Measurements from ENCODE around the gene VWF.

DNA sequence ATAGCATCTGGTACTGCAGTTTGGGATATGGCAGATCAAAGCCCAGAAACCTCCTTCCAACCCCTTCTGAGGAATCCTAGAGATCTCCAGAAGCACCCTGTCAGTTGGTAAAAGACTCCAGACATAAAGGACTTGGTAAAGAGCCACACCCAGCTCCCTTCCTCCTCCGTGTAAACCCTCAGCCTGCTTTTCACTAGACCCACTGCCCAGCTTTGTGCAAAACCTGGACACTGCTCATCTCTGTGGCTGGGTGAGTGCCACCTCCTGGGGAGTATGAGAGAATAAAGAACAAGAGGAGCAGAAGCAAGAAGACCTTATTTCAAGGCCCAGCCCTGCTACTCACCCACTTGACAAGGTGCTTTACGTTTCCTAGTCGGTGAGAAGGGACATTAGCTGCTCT lies 212.5 kb downstream of the VWF start:
- TF ChIP-seq, protein P1, sequence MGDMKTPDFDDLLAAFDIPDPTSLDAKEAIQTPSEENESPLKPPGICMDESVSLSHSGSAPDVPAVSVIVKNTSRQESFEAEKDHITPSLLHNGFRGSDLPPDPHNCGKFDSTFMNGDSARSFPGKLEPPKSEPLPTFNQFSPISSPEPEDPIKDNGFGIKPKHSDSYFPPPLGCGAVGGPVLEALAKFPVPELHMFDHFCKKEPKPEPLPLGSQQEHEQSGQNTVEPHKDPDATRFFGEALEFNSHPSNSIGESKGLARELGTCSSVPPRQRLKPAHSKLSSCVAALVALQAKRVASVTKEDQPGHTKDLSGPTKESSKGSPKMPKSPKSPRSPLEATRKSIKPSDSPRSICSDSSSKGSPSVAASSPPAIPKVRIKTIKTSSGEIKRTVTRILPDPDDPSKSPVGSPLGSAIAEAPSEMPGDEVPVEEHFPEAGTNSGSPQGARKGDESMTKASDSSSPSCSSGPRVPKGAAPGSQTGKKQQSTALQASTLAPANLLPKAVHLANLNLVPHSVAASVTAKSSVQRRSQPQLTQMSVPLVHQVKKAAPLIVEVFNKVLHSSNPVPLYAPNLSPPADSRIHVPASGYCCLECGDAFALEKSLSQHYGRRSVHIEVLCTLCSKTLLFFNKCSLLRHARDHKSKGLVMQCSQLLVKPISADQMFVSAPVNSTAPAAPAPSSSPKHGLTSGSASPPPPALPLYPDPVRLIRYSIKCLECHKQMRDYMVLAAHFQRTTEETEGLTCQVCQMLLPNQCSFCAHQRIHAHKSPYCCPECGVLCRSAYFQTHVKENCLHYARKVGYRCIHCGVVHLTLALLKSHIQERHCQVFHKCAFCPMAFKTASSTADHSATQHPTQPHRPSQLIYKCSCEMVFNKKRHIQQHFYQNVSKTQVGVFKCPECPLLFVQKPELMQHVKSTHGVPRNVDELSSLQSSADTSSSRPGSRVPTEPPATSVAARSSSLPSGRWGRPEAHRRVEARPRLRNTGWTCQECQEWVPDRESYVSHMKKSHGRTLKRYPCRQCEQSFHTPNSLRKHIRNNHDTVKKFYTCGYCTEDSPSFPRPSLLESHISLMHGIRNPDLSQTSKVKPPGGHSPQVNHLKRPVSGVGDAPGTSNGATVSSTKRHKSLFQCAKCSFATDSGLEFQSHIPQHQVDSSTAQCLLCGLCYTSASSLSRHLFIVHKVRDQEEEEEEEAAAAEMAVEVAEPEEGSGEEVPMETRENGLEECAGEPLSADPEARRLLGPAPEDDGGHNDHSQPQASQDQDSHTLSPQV (IDR thresholded peaks at IDR 0.05) = no peak
- TF ChIP-seq, protein P2, sequence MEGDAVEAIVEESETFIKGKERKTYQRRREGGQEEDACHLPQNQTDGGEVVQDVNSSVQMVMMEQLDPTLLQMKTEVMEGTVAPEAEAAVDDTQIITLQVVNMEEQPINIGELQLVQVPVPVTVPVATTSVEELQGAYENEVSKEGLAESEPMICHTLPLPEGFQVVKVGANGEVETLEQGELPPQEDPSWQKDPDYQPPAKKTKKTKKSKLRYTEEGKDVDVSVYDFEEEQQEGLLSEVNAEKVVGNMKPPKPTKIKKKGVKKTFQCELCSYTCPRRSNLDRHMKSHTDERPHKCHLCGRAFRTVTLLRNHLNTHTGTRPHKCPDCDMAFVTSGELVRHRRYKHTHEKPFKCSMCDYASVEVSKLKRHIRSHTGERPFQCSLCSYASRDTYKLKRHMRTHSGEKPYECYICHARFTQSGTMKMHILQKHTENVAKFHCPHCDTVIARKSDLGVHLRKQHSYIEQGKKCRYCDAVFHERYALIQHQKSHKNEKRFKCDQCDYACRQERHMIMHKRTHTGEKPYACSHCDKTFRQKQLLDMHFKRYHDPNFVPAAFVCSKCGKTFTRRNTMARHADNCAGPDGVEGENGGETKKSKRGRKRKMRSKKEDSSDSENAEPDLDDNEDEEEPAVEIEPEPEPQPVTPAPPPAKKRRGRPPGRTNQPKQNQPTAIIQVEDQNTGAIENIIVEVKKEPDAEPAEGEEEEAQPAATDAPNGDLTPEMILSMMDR (IDR thresholded peaks at IDR 0.05 in 2 of 3, conservative IDR thresholded peaks at IDR 0.05 in 1 of 3; ENCODE audit: control insufficient read depth in 2 of 3, extremely low read depth in 1 of 3, insufficient read depth in 1 of 3, low read depth in 3 of 3, low read length in 3 of 3) = no peak
- TF ChIP-seq, protein P3, sequence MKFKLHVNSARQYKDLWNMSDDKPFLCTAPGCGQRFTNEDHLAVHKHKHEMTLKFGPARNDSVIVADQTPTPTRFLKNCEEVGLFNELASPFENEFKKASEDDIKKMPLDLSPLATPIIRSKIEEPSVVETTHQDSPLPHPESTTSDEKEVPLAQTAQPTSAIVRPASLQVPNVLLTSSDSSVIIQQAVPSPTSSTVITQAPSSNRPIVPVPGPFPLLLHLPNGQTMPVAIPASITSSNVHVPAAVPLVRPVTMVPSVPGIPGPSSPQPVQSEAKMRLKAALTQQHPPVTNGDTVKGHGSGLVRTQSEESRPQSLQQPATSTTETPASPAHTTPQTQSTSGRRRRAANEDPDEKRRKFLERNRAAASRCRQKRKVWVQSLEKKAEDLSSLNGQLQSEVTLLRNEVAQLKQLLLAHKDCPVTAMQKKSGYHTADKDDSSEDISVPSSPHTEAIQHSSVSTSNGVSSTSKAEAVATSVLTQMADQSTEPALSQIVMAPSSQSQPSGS (IDR thresholded peaks at IDR 0.05; ENCODE audit: low read length) = no peak
- TF ChIP-seq RAD21 (IDR thresholded peaks at IDR 0.05; ENCODE audit: insufficient read depth, low read depth, low read length) = no peak
